ENCODE results near the gene ETHE1.
A peak's percentile ranks its signal among the peaks of the same experiment; 100 is the strongest.

Gene ETHE1

GRCh38 chr19:43526884-43527859 lies at the start of gene ETHE1:
Gene ETHE1, minus strand, starts transcription at chr19:43527201. Its CDS starts 24 bp downstream, at chr19:43527177.
- DNase-seq = peak; percentile 43

- no peak for DNase-seq
Observed at GRCh38 chr19:43575955-43576878, 49.2 kb upstream of the ETHE1 start.

- DNase-seq = peak; percentile 99
Observed at GRCh38 chr19:43575156-43575950, 48.4 kb upstream of the ETHE1 start, which contains the start of the genes PINLYP and XRCC1. Gene PINLYP, plus strand, starts transcription at chr19:43575801. Its CDS starts 1,391 bp downstream, at chr19:43577192. Gene XRCC1, minus strand, starts transcription at chr19:43575527. Its CDS starts 69 bp downstream, at chr19:43575458.

GRCh38 chr19:43574424-43575155 lies 47.6 kb upstream of the ETHE1 start:
- peak; percentile 35 for DNase-seq

GRCh38 chr19:43572171-43572588 lies 45.2 kb upstream of the ETHE1 start:
- DNase-seq = peak; percentile 98

GRCh38 chr19:43570174-43570791 lies 43.3 kb upstream of the ETHE1 start:
- DNase-seq = peak; percentile 94

- DNase-seq = no peak
Observed at GRCh38 chr19:43569657-43570056, 42.7 kb upstream of the ETHE1 start.

GRCh38 chr19:43564800-43565199 lies 37.8 kb upstream of the ETHE1 start:
- no peak for DNase-seq

GRCh38 chr19:43563816-43564457 lies 36.9 kb upstream of the ETHE1 start:
- no peak for DNase-seq

GRCh38 chr19:43562698-43563241 lies 35.8 kb upstream of the ETHE1 start:
- DNase-seq = peak; percentile 91

- DNase-seq = no peak
Observed at GRCh38 chr19:43562226-43562697, 35.3 kb upstream of the ETHE1 start.

GRCh38 chr19:43561139-43561970 lies 34.4 kb upstream of the ETHE1 start:
- no peak for DNase-seq

- DNase-seq = no peak
Observed at GRCh38 chr19:43560687-43561086, 33.7 kb upstream of the ETHE1 start.

- peak; percentile 35 for DNase-seq
Observed at GRCh38 chr19:43555185-43555770, 28.3 kb upstream of the ETHE1 start.

- no peak for DNase-seq
Observed at GRCh38 chr19:43554317-43554895, 27.4 kb upstream of the ETHE1 start.

GRCh38 chr19:43553656-43554055 lies 26.7 kb upstream of the ETHE1 start:
- DNase-seq = no peak

GRCh38 chr19:43552616-43553015 lies 25.6 kb upstream of the ETHE1 start:
- no peak for DNase-seq

GRCh38 chr19:43552198-43552450 lies 25.1 kb upstream of the ETHE1 start:
- no peak for DNase-seq

All from NCI-H2029 (cell line).